Upper lobe of left lung (tissue), 6 donors: ENCODE data around the gene OTUD4. TPM values are rescaled to one million over a fixed set of nuclear protein-coding genes. Genes with fewer than 3 reads are reported as not detected.

Source experiments
- ATAC-seq, 2 donors: fragments of 200-7000 bp; cut with Tn5 transposase; one replicate each; pipeline ENCODE4 v1.9.1; 2022; ENCODE audit warnings: mild to moderate bottlenecking in 2 of 2, moderate library complexity in 2 of 2; ENCODE audit not compliant: low FRiP score in 2 of 2
- DNase-seq, 2 donors: peaks; one replicate each; pipeline ENCODE4 v3.0.0-alpha.2; 2019 to 2020
- H3K27ac ChIP-seq, 4 donors: fragments of 200-600 bp; sonication (generic); one replicate each; pipeline ENCODE4 v1.5.1; 2016 to 2019
- H3K27me3 ChIP-seq, 4 donors: fragments of 200-600 bp; sonication (generic); one replicate each; pipeline ENCODE4 v1.5.1; 2017 to 2019
- H3K36me3 ChIP-seq, 4 donors: fragments of 200-600 bp; sonication (generic); one replicate each; pipeline ENCODE4 v1.5.1; 2016 to 2019
- H3K4me1 ChIP-seq, 4 donors: fragments of 200-600 bp; sonication (generic); one replicate each; pipeline ENCODE4 v1.5.1; 2018 to 2019
- H3K4me3 ChIP-seq, 4 donors: fragments of 200-600 bp; sonication (generic); one replicate each; pipeline ENCODE4 v1.5.1; 2017 to 2019; ENCODE audit warnings: mild to moderate bottlenecking in 2 of 4, moderate library complexity in 1 of 4
- H3K9me3 ChIP-seq, 4 donors: fragments of 200-600 bp; sonication (generic); one replicate each; pipeline ENCODE4 v1.5.1; 2018 to 2019
- EP300 ChIP-seq, 4 donors: sonication (generic); formaldehyde crosslinking; IDR thresholded peaks; one replicate each; pipeline ENCODE4 v1.5.1; 2017; ENCODE audit warnings: antibody characterized with exemption in 4 of 4, control low read depth in 2 of 4
- POLR2A ChIP-seq, 4 donors: fragments of 450-650 bp; IDR thresholded peaks; one replicate each; pipeline ENCODE4 v1.5.1; 2016 to 2017; ENCODE audit warnings: antibody characterized with exemption in 4 of 4, mild to moderate bottlenecking in 2 of 4
- POLR2AphosphoS5 ChIP-seq, 2 donors: sonication (generic); formaldehyde crosslinking; IDR thresholded peaks; one replicate each; pipeline ENCODE4 v1.5.1; 2017; ENCODE audit warnings: antibody characterized with exemption in 2 of 2
- WGBS, 2 donors: methylation state at CpG; one replicate each; pipeline ENCODE4 v1.1.5; 2017 to 2018; 5-methylcytosine and 5-hydroxymethylcytosine counted together
- total RNA-seq, 6 donors: library from RNA; depleted of rRNA in 4 of 6; stranded (reverse); fragments of >200 nt in 4 of 6; gene quantifications; one replicate each; pipeline versions ENCODE4 v1.1.0 to v1.2.1, GENCODE V29; 2016 to 2021
- TF ChIP-seq, protein P1 (sequence below), 6 experiments: fragments of 450-650 bp in 4 of 6; fragments of 200-600 bp in 2 of 6; sonication (generic) in 2 of 6; IDR thresholded peaks; one replicate each; pipeline ENCODE4 v1.5.1; 2016 to 2019; ENCODE audit warnings: antibody characterized with exemption in 6 of 6
- donor health status: DM: no; HTN: no; CAD: no; lungs with moderate emphysema.
- donor health status: DM: no; HTN: yes; CAD: no; lungs with severe emphysema.

The OTUD4 gene
- total RNA-seq, 6 donors from 2014 or later, result 36.9 to 76.5 (median 40.3) TPM

DNA sequence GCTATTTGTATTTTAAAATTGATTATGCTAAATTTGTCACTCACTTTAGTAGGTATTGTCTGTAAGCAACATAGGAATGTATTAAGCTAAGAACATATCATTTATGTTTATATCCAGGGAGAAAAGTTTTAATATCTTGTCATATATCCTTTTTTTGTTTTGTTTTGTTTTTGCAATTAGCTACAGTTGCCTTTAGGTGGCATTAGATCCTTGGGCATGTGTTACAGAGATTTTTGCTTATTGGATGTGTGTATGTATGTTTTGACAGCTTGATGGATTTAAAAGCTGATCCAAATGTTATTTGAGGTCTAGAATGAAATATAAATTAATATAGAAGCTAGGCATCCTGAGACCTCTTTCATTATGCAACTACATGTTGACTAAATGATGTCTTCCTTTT lies 36.1 kb upstream of the OTUD4 start:
- Histone ChIP-seq H3K4me3 (no peak overlapping the region), H3K36me3 (no peaks in the 10 kb centered on the region), H3K4me1 (no peaks in the 10 kb centered on the region), H3K27ac (no peak overlapping the region), H3K9me3 (no peaks in the 10 kb centered on the region), H3K27me3 (no peaks in the 10 kb centered on the region)
- TF ChIP-seq, protein P1, sequence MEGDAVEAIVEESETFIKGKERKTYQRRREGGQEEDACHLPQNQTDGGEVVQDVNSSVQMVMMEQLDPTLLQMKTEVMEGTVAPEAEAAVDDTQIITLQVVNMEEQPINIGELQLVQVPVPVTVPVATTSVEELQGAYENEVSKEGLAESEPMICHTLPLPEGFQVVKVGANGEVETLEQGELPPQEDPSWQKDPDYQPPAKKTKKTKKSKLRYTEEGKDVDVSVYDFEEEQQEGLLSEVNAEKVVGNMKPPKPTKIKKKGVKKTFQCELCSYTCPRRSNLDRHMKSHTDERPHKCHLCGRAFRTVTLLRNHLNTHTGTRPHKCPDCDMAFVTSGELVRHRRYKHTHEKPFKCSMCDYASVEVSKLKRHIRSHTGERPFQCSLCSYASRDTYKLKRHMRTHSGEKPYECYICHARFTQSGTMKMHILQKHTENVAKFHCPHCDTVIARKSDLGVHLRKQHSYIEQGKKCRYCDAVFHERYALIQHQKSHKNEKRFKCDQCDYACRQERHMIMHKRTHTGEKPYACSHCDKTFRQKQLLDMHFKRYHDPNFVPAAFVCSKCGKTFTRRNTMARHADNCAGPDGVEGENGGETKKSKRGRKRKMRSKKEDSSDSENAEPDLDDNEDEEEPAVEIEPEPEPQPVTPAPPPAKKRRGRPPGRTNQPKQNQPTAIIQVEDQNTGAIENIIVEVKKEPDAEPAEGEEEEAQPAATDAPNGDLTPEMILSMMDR (IDR thresholded peaks at IDR 0.05), result peak in 4 of 6 experiments; percentile 17 to 22 (median 20)
- TF ChIP-seq POLR2AphosphoS5 (IDR thresholded peaks at IDR 0.05) (no peak), EP300 (IDR thresholded peaks at IDR 0.05) (no peak), POLR2A (IDR thresholded peaks at IDR 0.05) (no peak)
- DNase-seq, result no peak
- ATAC-seq, result no peak

DNA sequence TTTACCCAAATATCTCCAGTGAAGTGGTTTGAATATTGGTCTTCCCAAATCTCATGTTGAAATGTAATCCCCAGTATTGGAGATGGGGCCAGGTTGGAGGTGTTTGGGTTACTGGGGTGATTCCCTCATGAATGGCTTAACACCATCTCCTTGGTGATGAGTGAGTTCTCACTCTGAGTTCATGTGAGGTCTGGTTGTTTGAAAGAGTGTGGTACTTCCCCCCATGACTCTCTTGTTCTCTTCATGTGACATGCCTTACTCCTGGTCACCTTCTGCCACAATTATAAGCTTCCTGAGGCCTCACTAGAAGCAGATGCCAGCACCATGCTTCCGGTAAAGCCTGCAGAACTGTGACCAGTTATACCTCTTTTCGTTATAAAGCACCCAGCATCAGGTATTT lies 32.9 kb upstream of the OTUD4 start:
- WGBS, 2 donors, result 75 to 88% methylated on average over 2 of the region's 2 CpGs
- TF ChIP-seq POLR2AphosphoS5 (IDR thresholded peaks at IDR 0.05) (no peak), EP300 (IDR thresholded peaks at IDR 0.05) (no peak), POLR2A (IDR thresholded peaks at IDR 0.05) (no peak)
- TF ChIP-seq, protein P1 (IDR thresholded peaks at IDR 0.05), result no peak
- H3K27me3 ChIP-seq, result no peaks in the 10 kb centered on the region
- H3K4me1 ChIP-seq, result no peaks in the 10 kb centered on the region
- H3K27ac ChIP-seq, result no peak overlapping the region
- no peaks in the 10 kb centered on the region for H3K9me3 ChIP-seq
- no peaks in the 10 kb centered on the region for H3K36me3 ChIP-seq
- ATAC-seq (no peak), DNase-seq (no peak)
- H3K4me3 ChIP-seq, result no peak overlapping the region

DNA sequence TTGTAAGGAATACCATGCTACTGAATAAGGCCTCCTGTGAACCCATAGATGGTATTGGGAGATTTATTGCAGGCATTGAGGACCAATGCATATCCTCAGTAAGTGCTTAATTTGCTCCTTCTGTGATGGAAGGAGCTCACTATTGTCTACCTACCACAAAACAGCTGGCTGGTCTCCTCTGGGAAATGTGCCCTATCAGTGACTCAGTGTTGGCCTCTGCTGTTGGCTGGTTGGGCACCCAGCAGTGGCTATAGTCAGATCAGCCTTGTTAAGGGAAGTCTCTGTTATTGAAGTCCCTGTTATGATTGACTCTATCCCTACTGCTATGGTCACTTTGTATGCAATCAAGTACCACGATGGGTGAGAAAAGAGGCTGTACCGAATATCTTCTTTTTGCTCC lies 27.5 kb upstream of the OTUD4 start:
- ATAC-seq (no peak), DNase-seq (no peak)
- 100% methylated on average over 2 of the region's 2 CpGs for WGBS, 2 donors
- Histone ChIP-seq H3K4me3 (no peak overlapping the region), H3K27me3 (no peaks in the 10 kb centered on the region), H3K27ac (no peak overlapping the region), H3K4me1 (no peaks in the 10 kb centered on the region), H3K36me3 (no peaks in the 10 kb centered on the region), H3K9me3 (no peaks in the 10 kb centered on the region)
- TF ChIP-seq POLR2A (IDR thresholded peaks at IDR 0.05) (no peak), POLR2AphosphoS5 (IDR thresholded peaks at IDR 0.05) (no peak), EP300 (IDR thresholded peaks at IDR 0.05) (no peak)
- TF ChIP-seq, protein P1 (IDR thresholded peaks at IDR 0.05), result no peak

DNA sequence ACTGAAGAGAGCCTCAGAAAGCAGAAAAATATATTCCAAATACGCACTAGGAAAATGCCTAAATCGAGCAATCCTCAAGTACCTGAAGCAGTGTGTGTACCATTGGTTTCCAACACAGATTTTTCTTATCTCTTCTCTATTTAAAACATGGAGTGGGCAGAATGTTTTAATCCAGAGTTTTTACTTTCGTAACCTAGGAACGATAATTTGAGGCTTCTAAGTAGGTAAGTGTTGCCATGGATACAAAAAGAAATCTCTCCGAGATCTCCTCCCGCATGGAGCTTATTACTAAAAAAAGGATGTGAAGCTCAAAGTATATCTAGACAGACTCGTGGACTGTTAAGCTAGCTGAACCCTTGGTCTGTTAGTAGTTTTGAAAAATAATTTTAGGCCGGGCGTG lies 23.0 kb upstream of the OTUD4 start:
- ATAC-seq (no peak), DNase-seq (no peak)
- Histone ChIP-seq H3K27ac (no peak overlapping the region), H3K27me3 (no peaks in the 10 kb centered on the region), H3K36me3 (no peaks in the 10 kb centered on the region), H3K4me1 (no peaks in the 10 kb centered on the region), H3K4me3 (no peak overlapping the region), H3K9me3 (no peaks in the 10 kb centered on the region)
- 72 to 84% methylated on average over 9 of the region's 9 CpGs for WGBS, 2 donors
- TF ChIP-seq EP300 (IDR thresholded peaks at IDR 0.05) (no peak), POLR2A (IDR thresholded peaks at IDR 0.05) (no peak), POLR2AphosphoS5 (IDR thresholded peaks at IDR 0.05) (no peak)
- TF ChIP-seq, protein P1 (IDR thresholded peaks at IDR 0.05), result no peak

DNA sequence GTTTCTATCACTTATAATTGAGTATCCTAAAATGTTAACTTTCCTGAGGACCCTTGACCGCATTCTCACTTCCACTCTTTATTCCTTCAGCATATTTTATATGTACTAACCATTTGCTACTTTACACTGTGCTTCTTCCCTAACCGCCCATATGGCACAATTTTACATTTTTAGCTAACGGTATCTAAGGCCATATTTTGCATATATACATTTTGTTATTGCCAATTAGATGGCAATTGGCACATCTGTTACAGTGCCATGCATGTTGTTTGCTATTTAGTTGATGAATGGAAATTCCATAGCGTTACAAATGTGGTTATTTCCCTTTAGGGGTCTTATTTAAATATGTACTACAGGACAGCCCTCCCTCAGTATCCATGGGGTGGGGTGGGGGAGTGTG lies 20.0 kb upstream of the OTUD4 start:
- Histone ChIP-seq H3K9me3 (no peaks in the 10 kb centered on the region), H3K27ac (no peak overlapping the region), H3K36me3 (no peaks in the 10 kb centered on the region), H3K4me1 (no peaks in the 10 kb centered on the region), H3K27me3 (no peaks in the 10 kb centered on the region), H3K4me3 (no peak overlapping the region)
- DNase-seq (no peak), ATAC-seq (no peak)
- TF ChIP-seq POLR2AphosphoS5 (IDR thresholded peaks at IDR 0.05) (no peak), POLR2A (IDR thresholded peaks at IDR 0.05) (no peak), EP300 (IDR thresholded peaks at IDR 0.05) (no peak)
- TF ChIP-seq, protein P1 (IDR thresholded peaks at IDR 0.05), result no peak
- 89 to 95% methylated on average over 4 of the region's 4 CpGs for WGBS, 2 donors
